ENCODE results near the gene RAI1.

Gene RAI1

GRCh38 chr17:17752089-17752820 is 71.0 kb downstream of the RAI1 start:
- H3K4me3 ChIP-seq (ENCODE audit: low read depth, low read length) = peak overlapping the region; percentile 44
- no peaks in the 10 kb centered on the region for H3K9me3 ChIP-seq (ENCODE audit: control insufficient read depth, insufficient read depth, low read depth, low read length)
- no peaks in the 10 kb centered on the region for H3K36me3 ChIP-seq (ENCODE audit: control insufficient read depth in 2 of 2, insufficient read depth in 1 of 2, low read length in 2 of 2)
- peak overlapping the region; percentile 7; the same call in 1 of the 2 replicates for H3K27ac ChIP-seq (ENCODE audit: extremely low read depth, low read depth, low read length)
- peaks cover 8% of the 10 kb centered on the region; the same call in 1 of the 2 replicates for H3K4me1 ChIP-seq (ENCODE audit: control insufficient read depth, insufficient read depth, low read length)
- CTCF ChIA-PET = no interaction called here
- POLR2A ChIA-PET = no interaction called here
- TF ChIP-seq, protein P1, sequence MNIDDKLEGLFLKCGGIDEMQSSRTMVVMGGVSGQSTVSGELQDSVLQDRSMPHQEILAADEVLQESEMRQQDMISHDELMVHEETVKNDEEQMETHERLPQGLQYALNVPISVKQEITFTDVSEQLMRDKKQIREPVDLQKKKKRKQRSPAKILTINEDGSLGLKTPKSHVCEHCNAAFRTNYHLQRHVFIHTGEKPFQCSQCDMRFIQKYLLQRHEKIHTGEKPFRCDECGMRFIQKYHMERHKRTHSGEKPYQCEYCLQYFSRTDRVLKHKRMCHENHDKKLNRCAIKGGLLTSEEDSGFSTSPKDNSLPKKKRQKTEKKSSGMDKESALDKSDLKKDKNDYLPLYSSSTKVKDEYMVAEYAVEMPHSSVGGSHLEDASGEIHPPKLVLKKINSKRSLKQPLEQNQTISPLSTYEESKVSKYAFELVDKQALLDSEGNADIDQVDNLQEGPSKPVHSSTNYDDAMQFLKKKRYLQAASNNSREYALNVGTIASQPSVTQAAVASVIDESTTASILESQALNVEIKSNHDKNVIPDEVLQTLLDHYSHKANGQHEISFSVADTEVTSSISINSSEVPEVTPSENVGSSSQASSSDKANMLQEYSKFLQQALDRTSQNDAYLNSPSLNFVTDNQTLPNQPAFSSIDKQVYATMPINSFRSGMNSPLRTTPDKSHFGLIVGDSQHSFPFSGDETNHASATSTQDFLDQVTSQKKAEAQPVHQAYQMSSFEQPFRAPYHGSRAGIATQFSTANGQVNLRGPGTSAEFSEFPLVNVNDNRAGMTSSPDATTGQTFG (tag by site-specific recombination; IDR thresholded peaks at IDR 0.05; ENCODE audit: borderline replicate concordance) = peak; percentile 19; the same call in 1 of the 2 replicates
- TF ChIP-seq ZNF48 (tag by site-specific recombination; IDR thresholded peaks at IDR 0.05) (no peak), ZNF341 (tag by site-specific recombination; IDR thresholded peaks at IDR 0.05; ENCODE audit: low read depth) (peak; percentile 83), ZFHX2 (tag by site-specific recombination; conservative IDR thresholded peaks at IDR 0.05) (peak; percentile 70), YY1 (tag by site-specific recombination; IDR thresholded peaks at IDR 0.05) (peak; percentile 35; the same call in 1 of the 2 replicates), EGR2 (tag by site-specific recombination; IDR thresholded peaks at IDR 0.05; ENCODE audit: low read depth) (peak; percentile 40; the same call in 1 of the 2 replicates), OVOL3 (tag by site-specific recombination; IDR thresholded peaks at IDR 0.05) (no peak), ZBTB7A (tag by site-specific recombination; IDR thresholded peaks at IDR 0.05; ENCODE audit: low read depth) (peak; percentile 72; the same call in 1 of the 2 replicates), ZNF626 (tag by site-specific recombination; IDR thresholded peaks at IDR 0.05) (no peak), KLF9 (tag by site-specific recombination; IDR thresholded peaks at IDR 0.05; ENCODE audit: low read depth) (peak; percentile 83), ZNF747 (tag by site-specific recombination; IDR thresholded peaks at IDR 0.05) (no peak), ZBTB20 (tag by site-specific recombination; IDR thresholded peaks at IDR 0.05) (no peak), ZBTB8A (tag by site-specific recombination; IDR thresholded peaks at IDR 0.05) (peak; percentile 100), BCL11A (tag by site-specific recombination; IDR thresholded peaks at IDR 0.05; ENCODE audit: low read depth) (peak; percentile 61; the same call in 1 of the 2 replicates), ZFP3 (tag by site-specific recombination; IDR thresholded peaks at IDR 0.05; ENCODE audit: low read depth) (no peak), ZNF175 (tag by site-specific recombination; IDR thresholded peaks at IDR 0.05) (no peak), ZNF121 (tag by site-specific recombination; IDR thresholded peaks at IDR 0.05) (peak; percentile 69), KLF8 (tag by site-specific recombination; IDR thresholded peaks at IDR 0.05) (peak; percentile 62; the same call in 1 of the 2 replicates), ZNF580 (tag by site-specific recombination; IDR thresholded peaks at IDR 0.05) (peak; percentile 79), ZNF19 (tag by site-specific recombination; IDR thresholded peaks at IDR 0.05; ENCODE audit: low read depth) (no peak), ZNF146 (tag by site-specific recombination; IDR thresholded peaks at IDR 0.05) (0 out of 2 replicates have a peak, but pooled peaks have one; percentile 34), KLF7 (tag by site-specific recombination; IDR thresholded peaks at IDR 0.05; ENCODE audit: borderline replicate concordance) (peak; percentile 82), ZNF664 (tag by site-specific recombination; IDR thresholded peaks at IDR 0.05) (no peak), ZNF837 (tag by site-specific recombination; IDR thresholded peaks at IDR 0.05) (no peak), ZEB2 (tag by site-specific recombination; IDR thresholded peaks at IDR 0.05) (no peak), ZNF2 (tag by site-specific recombination; IDR thresholded peaks at IDR 0.05) (no peak), GLIS2 (tag by site-specific recombination; IDR thresholded peaks at IDR 0.05) (peak; percentile 73), ZBTB21 (tag by site-specific recombination; IDR thresholded peaks at IDR 0.05) (peak; percentile 45; the same call in 1 of the 2 replicates), ZNF155 (tag by site-specific recombination; IDR thresholded peaks at IDR 0.05) (no peak)
- TF ChIP-seq, protein P2, sequence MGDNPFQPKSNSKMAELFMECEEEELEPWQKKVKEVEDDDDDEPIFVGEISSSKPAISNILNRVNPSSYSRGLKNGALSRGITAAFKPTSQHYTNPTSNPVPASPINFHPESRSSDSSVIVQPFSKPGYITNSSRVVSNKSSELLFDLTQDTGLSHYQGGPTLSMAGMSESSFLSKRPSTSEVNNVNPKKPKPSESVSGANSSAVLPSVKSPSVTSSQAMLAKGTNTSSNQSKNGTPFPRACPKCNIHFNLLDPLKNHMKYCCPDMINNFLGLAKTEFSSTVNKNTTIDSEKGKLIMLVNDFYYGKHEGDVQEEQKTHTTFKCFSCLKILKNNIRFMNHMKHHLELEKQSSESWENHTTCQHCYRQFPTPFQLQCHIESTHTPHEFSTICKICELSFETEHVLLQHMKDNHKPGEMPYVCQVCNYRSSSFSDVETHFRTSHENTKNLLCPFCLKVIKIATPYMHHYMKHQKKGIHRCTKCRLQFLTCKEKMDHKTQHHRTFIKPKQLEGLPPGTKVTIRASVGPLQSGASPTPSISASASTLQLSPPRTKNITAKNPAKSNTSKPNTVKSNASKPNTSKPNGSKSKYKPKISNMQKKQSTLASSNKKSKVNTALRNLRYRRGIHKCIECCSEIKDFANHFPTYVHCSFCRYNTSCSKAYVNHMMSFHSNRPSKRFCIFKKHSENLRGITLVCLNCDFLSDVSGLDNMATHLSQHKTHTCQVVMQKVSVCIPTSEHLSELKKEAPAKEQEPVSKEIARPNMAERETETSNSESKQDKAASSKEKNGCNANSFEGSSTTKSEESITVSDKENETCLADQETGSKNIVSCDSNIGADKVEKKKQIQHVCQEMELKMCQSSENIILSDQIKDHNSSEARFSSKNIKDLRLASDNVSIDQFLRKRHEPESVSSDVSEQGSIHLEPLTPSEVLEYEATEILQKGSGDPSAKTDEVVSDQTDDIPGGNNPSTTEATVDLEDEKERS (tag by site-specific recombination; IDR thresholded peaks at IDR 0.05) = peak; percentile 92
- TF ChIP-seq, protein P3, sequence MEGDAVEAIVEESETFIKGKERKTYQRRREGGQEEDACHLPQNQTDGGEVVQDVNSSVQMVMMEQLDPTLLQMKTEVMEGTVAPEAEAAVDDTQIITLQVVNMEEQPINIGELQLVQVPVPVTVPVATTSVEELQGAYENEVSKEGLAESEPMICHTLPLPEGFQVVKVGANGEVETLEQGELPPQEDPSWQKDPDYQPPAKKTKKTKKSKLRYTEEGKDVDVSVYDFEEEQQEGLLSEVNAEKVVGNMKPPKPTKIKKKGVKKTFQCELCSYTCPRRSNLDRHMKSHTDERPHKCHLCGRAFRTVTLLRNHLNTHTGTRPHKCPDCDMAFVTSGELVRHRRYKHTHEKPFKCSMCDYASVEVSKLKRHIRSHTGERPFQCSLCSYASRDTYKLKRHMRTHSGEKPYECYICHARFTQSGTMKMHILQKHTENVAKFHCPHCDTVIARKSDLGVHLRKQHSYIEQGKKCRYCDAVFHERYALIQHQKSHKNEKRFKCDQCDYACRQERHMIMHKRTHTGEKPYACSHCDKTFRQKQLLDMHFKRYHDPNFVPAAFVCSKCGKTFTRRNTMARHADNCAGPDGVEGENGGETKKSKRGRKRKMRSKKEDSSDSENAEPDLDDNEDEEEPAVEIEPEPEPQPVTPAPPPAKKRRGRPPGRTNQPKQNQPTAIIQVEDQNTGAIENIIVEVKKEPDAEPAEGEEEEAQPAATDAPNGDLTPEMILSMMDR (tag by site-specific recombination; IDR thresholded peaks at IDR 0.05) = peak; percentile 64; the same call in 1 of the 2 replicates

All from HEK293 (cell line).